ENCODE results near the gene SSR1.
"Not testable (repeated sequence)": the region's sequence is repeated elsewhere in the genome, so short reads cannot be mapped to it uniquely, and the experiment has no call there.

The SSR1 gene

DNA sequence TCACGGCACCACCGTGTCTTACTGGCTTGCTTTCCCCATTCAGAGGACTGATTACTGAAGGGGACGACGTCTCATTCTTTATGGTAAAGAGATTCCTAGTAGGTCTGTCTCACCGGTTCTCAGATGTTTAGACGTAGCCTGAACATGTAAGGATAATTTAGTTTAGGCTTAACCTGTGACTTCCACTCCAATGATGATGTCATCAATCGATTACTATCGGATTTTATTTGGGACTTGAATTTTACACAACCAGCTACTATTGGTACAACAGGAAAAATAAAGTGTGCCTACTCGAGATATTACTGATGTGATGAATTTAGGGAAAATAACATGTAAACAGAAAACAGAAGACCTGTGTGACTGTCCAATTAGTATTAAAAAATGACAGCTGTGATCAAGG lies 4.5 kb upstream of the SSR1 start:
- DNase-seq (ENCODE audit: low spot score) = no peak

DNA sequence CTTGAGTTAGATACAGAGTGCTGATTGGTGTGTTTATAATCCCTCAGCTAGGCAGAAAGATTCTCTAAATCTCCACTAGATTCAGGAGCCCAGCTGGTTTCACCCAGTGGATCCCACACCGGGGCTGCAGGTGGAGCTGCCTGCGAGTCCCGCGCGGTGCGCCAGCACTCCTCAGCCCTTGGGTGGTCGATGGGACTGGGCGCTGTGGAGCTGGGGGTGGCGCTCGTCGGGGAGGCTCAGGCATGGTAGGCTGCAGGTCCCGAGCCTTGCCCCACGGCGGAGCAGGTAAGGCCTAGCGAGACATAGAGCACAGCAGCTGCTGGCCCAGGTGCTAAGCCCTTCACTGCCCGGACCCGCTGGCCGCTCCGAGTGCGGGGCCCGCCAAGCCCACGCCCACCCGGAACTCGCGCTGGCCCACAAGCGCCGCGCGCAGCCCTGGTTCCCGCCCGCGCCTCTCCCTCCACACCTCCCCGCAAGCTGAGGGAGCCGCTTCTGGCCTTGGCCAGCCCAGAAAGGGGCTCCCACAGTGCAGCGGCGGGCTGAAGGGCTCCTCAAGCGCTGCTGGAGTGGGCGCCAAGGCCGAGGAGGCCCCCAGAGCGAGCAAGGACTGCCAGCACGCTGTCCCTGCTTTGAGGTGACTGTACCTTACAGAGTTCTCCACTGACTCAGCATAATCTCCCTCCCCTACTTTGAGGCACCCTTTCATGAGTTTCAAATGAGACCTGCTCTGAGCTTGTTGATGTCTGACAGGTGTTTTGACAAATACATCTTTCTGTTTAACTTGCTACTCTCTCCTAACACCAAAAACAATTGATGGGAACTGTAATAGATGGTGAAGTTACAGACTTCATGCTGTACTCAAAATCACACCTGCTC lies 3.9 kb upstream of the SSR1 start:
- no peak for DNase-seq (ENCODE audit: low spot score)

DNA sequence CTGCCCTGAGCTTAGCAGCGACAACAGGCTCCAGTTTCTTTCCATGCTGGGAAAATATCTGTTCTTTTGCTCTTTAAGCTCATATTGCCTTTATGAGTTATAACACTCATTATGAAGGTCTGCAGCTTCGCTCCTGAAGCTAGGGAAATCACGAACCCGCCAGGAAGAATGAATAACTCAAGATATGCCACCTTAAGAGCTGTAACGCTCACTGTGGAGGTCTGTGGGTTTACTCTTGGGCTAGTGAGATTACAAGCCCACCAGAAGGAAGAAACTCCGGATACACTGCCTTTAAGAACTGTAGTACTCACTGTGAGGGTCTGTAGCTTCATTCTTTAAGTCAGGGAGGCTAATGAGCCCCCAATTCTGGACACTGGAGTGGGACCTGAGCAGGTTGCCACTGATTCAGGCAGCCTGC lies 3.0 kb upstream of the SSR1 start:
- DNase-seq (ENCODE audit: low spot score) = no peak

DNA sequence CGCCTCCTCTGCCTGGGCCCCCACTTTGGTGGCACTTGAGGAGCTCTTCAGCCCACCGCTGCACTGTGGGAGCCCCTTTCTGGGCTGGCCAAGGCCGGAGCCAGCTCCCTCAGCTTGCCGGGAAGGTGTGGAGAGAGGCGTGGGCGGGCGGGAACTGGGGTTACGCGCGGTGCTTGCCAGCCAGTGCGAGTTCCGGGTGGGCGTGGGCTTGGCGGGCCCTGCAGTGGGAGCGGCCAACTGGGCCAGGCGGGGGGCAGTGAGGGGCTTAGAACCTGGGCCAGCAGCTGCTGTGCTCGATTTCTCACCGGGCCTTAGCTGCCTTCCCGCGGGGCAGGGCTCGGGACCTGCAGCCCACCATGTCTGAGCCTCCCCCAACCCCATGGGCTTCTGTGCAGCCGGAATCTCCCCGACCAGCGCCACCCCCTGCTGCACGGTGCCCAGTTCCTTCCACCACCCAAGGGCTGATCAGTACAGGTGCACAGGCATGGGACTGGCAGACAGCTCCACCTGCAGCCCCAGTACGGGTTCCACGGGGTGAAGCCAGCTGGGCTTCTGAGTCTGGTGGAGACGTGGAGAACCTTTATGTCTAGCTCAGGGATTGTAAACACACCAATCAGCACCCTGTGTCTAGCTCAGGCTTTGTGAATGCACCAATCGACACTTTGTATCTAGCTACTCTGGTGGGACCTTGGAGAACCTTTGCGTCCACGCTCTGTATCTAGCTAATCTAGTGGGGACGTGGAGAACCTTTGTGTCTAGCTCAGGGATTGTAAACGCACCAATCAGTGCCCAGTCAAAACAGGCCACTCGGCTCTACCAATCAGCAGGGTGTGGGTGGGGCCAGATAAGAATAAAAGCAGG lies 2.3 kb upstream of the SSR1 start:
- not testable (repeated sequence) for DNase-seq (ENCODE audit: low spot score)

DNA sequence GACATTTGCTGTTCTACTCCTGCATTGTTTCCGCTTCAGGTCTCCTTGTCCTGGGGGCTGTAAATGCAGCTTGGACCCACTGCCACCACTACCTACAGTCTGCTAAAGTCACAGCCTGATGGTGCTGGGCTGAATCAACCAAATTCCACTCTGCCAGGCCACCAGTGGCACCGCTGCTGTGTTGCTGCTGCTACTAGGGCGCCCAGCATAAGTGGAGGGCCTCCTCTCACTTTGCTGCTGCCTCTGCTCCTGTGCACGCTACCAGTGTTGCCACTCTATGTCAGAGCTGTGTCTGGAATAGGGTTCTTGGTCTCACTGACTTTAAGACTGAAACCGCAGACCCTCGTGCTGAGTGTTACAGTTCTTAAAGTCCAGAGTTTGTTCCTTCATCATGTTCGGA lies 1.4 kb upstream of the SSR1 start:
- no peak for DNase-seq (ENCODE audit: low spot score)

DNA sequence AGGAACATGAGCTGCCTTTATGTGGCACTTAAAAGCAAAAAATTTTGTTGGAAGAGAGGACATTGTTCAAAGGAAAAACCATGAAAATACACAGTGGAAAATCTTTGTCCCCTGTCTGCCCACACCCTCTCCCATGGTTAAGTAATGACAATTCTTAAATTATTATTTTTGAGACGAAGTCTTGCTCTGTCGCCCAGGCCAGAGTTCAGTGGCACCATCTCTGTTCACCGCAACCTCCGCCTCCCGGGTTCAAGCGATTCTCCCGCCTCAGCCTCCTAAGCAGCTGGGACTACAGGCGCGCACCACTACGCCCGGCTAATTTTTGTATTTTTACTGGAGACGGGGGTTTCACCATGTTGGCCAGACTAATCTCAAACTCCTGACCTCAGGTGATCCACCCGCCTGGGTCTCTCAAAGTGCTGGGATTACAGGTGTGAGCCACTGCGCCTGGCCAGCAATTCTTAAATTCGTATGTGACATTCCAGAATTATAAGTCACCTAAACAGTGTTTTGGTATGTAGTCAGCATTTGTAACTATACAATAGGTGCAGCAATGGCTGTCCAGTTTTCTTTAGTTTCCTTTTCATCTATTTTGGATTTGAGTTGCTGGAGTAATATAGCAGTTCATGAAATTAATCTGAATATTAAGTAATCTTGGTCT lies 636 bp upstream of the SSR1 start:
- no peak for DNase-seq (ENCODE audit: low spot score)

DNA sequence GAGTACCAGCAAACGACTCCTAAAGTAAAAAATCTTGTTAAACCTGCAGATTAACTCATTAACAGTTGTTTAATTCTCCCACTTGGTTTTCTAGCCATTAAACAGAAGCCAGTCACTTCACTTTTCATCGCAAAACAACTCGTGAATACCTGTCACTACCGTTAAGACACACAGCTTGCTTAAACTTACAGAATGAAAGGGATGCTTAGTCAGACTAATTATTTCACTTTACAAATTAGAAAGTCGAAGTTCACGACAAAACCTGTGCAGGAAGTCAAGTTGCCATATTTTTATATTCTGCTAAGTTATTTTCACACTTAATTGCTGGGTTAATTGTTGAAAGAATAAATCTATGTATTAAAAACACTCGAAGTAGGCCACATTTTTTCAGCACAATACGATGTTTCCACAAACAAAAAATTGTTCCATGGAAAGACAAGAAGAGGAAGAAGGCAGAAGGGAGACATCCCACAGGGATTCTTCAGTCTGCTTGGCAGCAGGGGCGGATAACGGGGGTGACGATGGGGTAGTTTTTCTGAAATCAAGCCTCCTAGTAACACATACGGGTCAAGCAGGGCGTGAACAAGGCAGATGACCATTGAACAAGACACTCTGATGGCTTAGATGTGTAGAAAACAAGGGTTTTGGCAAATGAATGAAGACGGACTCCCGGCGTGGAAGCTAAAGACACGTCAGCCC lies 933 bp downstream of the SSR1 start:
- peak; percentile 46 for DNase-seq (ENCODE audit: low spot score)

DNA sequence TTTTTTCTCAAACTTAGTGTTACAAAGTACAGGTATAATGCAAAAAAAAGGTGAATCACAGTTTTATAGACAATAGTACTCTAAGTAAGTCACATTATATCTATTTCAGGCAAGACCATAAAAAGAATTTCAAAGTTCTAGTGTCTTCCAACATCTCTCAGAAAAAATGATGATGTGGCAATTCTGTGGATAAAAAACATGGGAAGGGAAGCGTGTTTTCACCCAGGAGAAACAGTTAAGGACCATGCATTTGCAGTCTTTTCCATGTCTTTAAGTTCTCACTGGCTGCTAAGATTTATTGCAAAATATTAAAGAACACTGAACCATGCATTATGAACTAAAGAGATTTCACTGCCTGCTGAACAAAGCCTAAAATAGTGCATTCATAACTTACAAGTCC lies 1.8 kb downstream of the SSR1 start:
- DNase-seq (ENCODE audit: low spot score) = no peak

DNA sequence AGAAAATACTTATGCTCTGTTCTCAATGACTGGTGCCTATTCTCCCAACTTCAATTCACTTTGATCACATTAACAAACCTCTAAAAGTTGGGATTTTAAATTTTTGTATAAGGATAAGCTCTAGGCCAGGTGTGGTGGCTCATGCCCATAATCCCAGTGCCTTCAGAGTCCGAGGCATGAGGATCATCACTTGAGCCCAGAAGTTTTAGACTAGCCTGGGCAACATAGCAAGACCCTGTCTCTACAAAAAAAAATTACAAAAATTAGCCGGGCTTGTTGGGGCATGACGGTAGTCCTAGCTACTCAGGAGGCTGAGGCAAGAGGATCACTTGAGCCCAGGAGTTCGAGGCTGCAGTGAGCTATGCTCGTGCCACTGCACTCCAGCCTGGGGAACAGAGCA lies 3.9 kb downstream of the SSR1 start:
- no peak for DNase-seq (ENCODE audit: low spot score)

DNA sequence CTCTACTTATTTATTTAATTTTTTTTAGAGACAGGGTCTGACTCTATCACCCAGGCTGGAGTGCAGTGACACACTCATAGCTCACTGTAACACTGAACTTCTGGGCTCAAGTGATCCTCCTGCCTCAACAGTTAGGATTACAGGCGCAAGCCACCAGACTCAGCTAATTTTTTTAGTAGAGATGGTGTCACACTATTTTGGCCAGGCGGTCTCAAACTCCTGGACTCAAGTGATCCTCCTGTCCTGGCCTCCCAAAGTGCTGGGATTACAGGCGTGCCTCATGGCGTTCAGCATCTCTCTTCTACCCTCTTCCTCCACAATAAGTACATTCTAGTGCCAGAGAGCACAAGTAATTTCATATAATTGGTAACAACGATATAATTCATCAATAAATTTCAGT lies 5.5 kb downstream of the SSR1 start:
- DNase-seq (ENCODE audit: low spot score) = no peak

DNA sequence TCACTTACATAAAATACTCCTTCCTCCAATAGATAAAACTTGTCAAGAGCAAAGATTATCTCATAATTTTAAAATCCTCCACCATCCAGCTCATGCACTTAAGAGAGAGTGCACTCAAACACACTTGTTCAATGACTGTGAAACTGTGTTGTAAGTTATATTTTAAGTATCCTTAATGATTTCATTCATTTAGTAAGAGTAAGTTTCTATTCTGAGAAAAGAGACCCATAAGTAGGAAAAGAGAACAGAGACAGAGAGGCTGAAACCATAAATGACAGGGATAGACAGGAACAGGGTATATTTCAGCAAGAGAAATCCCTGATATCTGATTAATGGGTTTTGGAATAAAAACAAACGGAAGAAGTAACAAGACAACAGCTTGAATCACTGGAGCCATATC lies 8.2 kb downstream of the SSR1 start:
- DNase-seq (ENCODE audit: low spot score) = no peak

DNA sequence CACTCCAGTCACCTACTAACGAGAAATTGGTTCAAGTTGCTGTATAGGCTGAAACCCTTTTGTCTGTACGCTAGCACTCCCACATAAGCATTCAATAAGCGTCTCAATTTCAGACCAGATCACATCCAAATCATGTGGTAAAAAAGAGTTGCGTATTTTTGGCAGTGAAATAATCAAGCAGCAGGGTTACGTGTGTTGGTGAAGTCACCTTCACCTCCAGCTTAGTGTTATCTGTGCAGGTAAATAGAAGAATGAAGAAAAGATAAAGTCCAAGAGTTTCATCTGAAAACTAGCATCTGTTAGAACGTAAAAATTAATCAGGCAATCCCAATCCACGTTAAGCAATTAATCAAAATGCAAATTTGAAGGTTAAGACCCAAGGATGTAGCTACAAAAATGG lies 11.3 kb downstream of the SSR1 start:
- no peak for DNase-seq (ENCODE audit: low spot score)

DNA sequence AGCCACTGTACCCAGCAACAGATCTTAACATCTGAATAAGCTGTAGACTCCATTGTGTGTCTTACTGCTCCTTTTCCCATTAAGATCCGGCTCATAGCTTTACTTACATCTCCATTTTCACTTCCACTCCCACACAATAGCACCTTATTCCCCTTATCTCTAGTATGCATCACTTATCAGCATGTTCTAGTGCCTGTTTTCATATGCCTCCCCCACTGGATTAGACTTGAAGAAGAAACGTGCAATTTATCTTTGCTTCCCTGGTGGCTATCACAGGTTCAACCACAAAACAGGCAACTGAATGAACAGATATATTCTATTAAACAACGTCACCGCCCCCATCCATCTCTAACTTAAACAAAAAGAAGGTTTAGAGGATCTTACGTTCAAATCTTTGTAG lies 12.1 kb downstream of the SSR1 start:
- no peak for DNase-seq (ENCODE audit: low spot score)

DNA sequence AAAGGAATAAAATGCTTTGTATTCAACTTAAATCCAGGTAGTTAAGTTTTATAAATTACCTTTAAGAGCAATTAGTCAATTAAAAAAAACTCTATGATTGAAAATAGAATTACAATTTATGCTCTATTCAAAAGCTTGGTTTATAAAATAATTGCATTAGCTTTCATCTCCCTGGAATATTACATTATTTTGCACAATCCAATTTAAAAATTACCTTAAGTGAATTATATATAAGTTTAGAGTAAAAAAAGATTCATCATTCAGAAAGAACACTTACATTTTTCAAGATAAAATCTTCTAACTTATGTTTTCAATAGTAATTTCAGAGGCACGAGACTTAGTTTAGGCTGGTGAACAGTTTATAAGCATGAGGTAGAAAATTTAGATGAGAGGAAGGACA lies 14.9 kb downstream of the SSR1 start:
- no peak for DNase-seq (ENCODE audit: low spot score)

DNA sequence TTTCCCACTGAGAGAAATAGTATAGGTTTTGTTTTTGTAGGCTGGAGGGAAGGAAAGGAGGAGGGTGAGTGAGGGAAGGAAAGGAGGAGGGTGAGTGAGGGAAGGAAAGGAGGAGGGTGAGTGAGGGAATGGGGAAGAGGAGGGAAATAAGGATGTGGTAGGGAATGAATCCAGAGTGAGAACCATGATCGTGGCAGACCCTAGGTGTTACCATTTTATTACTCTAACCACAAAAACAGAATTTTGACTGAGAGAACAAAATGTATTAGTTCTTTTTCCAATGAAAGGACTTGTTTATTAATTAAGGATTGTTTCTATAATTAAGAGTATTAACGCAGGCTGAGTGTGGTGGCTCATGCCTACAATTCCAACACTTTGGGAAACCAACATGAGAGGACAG lies 16.4 kb downstream of the SSR1 start:
- DNase-seq (ENCODE audit: low spot score) = no peak

DNA sequence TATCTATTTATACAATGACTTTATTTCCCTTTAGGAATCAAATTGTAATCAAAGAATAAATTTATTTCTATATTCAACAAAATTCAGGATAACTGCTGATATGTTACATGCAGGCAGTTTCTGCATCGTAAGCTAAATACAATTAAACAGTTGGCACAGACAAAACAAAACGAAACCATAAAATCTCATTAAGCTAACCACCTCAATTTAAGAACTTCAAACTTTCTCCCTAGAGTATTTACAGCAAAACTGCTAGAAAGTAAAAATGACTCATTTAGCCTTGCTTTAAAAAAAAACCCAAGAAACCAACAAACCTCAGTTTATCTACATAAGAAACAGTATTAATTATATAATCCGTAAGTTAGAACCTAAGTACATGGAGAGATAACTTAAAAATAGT lies 17.1 kb downstream of the SSR1 start:
- DNase-seq (ENCODE audit: low spot score) = no peak

DNA sequence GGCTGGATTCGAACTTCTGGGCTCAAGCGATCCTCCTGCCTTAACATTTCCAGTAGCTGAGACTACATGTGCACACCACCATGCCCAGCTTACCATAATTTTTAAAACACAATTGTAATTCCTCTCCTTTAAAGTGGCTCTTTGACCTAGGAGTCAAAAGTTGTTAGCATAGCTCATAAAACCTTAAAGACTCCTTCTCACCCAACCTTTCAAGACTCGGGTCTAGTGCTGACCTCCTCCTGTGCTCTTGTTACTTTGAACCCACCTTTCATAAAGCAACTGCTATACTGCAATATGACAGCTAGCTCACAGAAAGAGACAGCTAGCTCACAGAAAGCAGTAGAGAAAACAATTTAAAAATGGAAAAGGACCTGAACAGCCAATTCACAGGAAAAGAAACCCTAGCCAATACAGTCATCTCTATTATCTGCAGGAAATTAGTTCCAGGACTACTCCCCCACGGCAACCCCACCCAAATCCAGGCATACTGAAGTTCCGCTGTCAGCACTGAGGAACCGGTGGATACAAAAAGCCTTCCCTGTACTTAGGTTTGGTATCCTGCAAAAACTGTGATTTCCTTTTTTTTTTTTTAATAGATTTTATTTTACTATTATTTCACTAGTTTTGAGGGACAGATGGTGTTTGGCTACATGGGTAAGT lies 20.3 kb downstream of the SSR1 start:
- DNase-seq (ENCODE audit: low spot score) = no peak

DNA sequence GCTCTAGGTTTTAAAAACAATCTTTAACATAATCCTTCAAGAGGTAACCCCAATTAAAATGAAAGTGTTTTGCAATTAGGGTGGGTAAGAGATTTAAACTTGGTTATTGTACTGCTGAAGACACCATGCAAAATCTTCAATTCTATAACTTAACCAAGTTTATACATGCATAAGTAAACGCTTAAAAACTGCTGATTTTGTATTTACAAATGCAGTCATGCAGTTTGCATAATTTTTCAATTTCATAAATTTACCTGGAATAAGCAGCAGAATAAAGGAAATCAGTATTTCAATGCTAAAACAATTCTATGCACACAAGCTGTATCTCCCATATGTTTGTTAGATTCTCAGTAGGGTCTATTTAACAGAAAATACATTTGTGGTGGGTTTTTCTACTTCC lies 22.9 kb downstream of the SSR1 start:
- DNase-seq (ENCODE audit: low spot score) = no peak

DNA sequence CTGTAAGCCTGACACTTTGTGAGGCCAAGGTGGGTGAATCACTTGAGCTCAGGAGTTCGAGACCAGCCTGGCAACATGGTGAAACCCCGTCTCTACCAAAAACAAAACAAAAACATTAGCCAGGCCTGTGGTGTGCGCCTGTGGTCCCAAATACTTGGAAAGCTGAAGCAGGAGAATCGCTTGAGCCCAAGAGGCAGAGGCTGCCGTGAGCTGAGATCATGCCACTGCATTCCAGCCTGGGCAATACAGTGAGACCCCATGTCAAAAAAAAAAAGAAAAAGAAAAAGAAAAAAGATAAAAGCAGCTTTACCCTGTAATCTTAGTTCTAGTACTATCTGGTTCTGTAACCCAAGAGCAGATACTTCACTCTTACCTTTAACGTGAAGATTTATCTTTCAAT lies 27.6 kb downstream of the SSR1 start:
- DNase-seq (ENCODE audit: low spot score) = no peak

DNA sequence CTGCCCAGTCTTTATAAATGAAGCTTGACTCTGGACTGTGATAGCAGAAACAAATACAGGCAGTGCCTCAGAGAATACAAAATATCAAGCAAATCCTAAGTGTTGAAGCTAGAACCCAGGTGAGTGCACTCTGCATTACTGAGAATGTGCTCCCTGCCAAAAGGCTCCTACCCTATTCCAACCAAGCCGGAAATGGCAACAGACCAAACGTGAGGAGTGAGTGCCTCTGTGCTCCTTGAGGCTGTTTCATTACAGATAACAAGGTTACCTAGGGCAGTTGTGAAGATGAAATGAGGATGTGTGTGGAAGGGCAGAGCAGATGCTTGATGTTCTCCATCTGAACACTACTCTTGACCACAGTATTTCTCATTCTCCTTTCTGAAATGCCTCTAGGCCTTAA lies 29.3 kb downstream of the SSR1 start:
- DNase-seq (ENCODE audit: low spot score) = no peak

DNA sequence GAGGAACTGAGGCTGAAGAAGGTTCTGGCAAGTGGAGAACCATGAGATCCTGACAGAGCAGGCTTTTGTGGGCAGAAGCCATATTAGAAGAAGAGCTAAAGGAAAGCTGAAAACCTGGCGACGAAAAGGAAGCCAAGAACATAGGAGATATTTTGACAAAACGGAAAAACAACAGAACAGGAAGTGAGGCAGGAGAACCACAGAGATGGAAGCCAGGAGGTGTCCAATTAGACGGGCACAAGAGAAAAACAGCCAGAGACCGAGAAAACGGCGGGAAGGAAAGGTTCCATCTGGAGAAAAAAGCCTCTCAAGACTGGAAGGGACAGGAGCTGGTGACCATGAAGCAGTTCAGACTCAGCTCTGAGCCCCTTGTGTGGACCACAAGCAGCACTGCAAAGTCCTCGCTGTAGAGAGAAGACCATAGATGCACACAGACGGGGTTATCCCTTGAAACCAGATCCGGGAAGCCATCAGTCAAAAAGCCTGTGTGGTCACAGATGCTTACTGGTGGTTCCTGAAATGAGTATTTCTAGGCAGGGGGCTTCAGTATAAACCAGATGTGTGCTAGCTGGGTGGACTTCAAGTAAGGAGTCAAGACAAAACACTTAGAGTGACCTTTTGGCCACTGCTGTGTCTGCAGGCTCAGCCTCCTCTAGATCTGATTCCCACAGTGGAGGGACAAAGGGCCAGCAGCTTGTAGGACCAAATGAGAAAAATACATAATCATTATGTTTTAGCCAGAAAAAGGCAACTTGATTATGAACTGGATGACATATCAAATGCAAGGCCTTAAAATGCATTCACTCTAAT lies 30.7 kb downstream of the SSR1 start:
- DNase-seq (ENCODE audit: low spot score) = peak; percentile 13
